ENCODE results near the gene PEX1. TPM values are rescaled to one million over a fixed set of nuclear protein-coding genes. Genes with fewer than 3 reads are reported as not detected.

PEX1 gene
- total and polyA plus RNA-seq, 2 of the 13 experiments (the other 11 are each of a cell fraction or from before 2014, with no cell fraction given) = 16.6 to 22.4 TPM

DNA sequence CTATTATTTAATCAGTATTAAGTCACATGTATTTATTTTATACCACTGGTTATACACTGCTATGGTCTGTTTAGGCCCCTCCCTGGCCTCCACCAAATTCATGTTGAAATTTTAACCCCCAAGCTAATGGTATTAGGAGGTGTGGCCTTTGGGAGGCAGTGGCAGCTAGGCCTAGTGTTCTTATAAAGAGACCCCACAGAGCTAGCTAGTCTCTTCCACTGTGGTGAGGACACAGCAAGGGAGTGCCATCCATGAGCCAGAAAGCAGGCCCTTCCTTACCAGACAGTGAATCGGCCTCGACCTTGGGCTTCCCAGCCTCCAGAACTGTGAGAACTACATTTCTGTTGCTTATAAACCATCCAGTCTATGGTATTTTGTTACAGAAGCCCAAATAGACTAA, 28.9 kb upstream of the PEX1 start:
- TF ChIP-seq RBM22 (optimal IDR thresholded peaks at IDR 0.05; ENCODE audit: low read length) (peak; percentile 39), RAD21 (CRISPR knock-in tag; IDR thresholded peaks at IDR 0.05) (no peak)
- ChIA-PET CTCF (ENCODE audit: low intra/inter-chr PET ratio, low total read pairs) (no interaction called here), POLR2A (interaction anchor here (1.1 kb wide), 1 partner anchor 29 kb away, joined by 4 read pairs; the partner anchor contains the start of genes PEX1 and RBM48)
- BruUV-seq (replicated peaks) = no TSS peak
- DNase-seq (ENCODE audit: low spot score) = no peak
- peaks cover 0 to 7% of the 10 kb centered on the region in 2 experiments; a peak in 1 of 5 replicates for H3K36me3 ChIP-seq (replicated peaks in 1 of 2; ENCODE audit: control insufficient read depth in 1 of 2, insufficient read depth in 2 of 2, low read length in 2 of 2)
- no peak overlapping the region for H2AFZ ChIP-seq (ENCODE audit: low read length)
- no peaks in the 10 kb centered on the region for H4K20me1 ChIP-seq (ENCODE audit: insufficient read depth, low read length)
- no peak overlapping the region for H3K9ac ChIP-seq (ENCODE audit: insufficient read depth, low read depth, low read length)
- in situ Hi-C loops (cut with HindIII; ENCODE audit: extremely low pct_ligation_motif_present, low pct_unique_long_range_greater_than_20kb) = no loop called here
- intact Hi-C loops (cut with micrococcal nuclease; ENCODE audit: unreplicated experiment) = no loop called here
- no peak for FAIRE-seq
- H3K27ac ChIP-seq (ENCODE audit: extremely low read length, insufficient read depth, low read length) = no peak overlapping the region
- H3K79me2 ChIP-seq (ENCODE audit: insufficient read depth, low read length) = no peaks in the 10 kb centered on the region
- no peaks in the 10 kb centered on the region for H3K27me3 ChIP-seq (ENCODE audit: control insufficient read depth in 1 of 2, insufficient read depth in 2 of 2, low read length in 2 of 2)
- H3K4me3 ChIP-seq (replicated peaks in 1 of 3; ENCODE audit: insufficient read depth in 1 of 3, low read depth in 2 of 3, low read length in 3 of 3) = no peak overlapping the region
- no peaks in the 10 kb centered on the region for H3K9me3 ChIP-seq (ENCODE audit: low read length)
- no peak overlapping the region for H3K4me2 ChIP-seq (ENCODE audit: low read depth, low read length)
- ATAC-seq = peak; percentile 45
- no peaks in the 10 kb centered on the region for H3K4me1 ChIP-seq (ENCODE audit: insufficient read depth, low read length)
- WGBS (ENCODE audit: low lambda C conversion rate) = 94% methylated on average over 2 of the region's 2 CpGs

DNA sequence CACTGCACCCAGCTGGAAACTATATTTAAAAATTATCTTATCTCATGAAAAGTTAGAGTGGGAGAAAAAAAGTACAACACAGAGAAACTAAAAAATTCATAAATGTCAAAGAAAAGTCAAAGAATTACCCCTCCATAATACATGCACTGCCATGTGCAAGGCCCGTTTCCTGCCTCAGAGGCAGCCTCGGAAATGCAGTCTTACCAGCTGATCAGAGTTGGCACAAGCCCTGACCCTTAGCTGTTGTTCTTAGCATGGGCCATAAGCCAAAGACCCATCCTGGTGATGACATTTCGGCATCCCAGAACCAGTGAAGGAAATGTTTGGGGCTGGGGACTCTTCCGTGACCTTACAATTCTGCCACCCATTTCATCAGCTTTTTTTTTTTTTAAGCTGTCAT, 21.9 kb upstream of the PEX1 start:
- H3K4me2 ChIP-seq (ENCODE audit: low read depth, low read length) = no peak overlapping the region
- no peak overlapping the region for H2AFZ ChIP-seq (ENCODE audit: low read length)
- in situ Hi-C loops (cut with HindIII; ENCODE audit: extremely low pct_ligation_motif_present, low pct_unique_long_range_greater_than_20kb) = no loop called here
- no peak overlapping the region for H3K27ac ChIP-seq (ENCODE audit: extremely low read length, insufficient read depth, low read length)
- TF ChIP-seq ZNF772 (CRISPR knock-in tag; IDR thresholded peaks at IDR 0.05) (no peak), PRPF4 (IDR thresholded peaks at IDR 0.05; ENCODE audit: low read depth, low read length, poor library complexity, severe bottlenecking) (no peak), MED1 (CRISPR knock-in tag; IDR thresholded peaks at IDR 0.05) (no peak), ZNF660 (CRISPR knock-in tag; IDR thresholded peaks at IDR 0.05; ENCODE audit: borderline replicate concordance, low read depth) (no peak)
- TF ChIP-seq, protein P1, sequence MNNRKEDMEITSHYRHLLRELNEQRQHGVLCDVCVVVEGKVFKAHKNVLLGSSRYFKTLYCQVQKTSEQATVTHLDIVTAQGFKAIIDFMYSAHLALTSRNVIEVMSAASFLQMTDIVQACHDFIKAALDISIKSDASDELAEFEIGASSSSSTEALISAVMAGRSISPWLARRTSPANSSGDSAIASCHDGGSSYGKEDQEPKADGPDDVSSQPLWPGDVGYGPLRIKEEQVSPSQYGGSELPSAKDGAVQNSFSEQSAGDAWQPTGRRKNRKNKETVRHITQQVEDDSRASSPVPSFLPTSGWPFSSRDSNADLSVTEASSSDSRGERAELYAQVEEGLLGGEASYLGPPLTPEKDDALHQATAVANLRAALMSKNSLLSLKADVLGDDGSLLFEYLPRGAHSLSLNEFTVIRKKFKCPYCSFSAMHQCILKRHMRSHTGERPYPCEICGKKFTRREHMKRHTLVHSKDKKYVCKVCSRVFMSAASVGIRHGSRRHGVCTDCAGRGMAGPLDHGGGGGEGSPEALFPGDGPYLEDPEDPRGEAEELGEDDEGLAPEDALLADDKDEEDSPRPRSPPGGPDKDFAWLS (CRISPR knock-in tag; IDR thresholded peaks at IDR 0.05; ENCODE audit: borderline replicate concordance) = no peak
- CTCF ChIA-PET (ENCODE audit: low intra/inter-chr PET ratio, low total read pairs) = no interaction called here
- no peaks in the 10 kb centered on the region for H3K36me3 ChIP-seq (replicated peaks in 1 of 2; ENCODE audit: control insufficient read depth in 1 of 2, insufficient read depth in 2 of 2, low read length in 2 of 2)
- no peak overlapping the region for H3K9ac ChIP-seq (ENCODE audit: insufficient read depth, low read depth, low read length)
- ATAC-seq (no peak), DNase-seq (ENCODE audit: low spot score) (no peak), FAIRE-seq (no peak)
- POLR2A ChIA-PET = no interaction called here
- no peak overlapping the region for H3K4me3 ChIP-seq (replicated peaks in 1 of 3; ENCODE audit: insufficient read depth in 1 of 3, low read depth in 2 of 3, low read length in 3 of 3)
- intact Hi-C loops (cut with micrococcal nuclease; ENCODE audit: unreplicated experiment) = no loop called here
- WGBS (ENCODE audit: low lambda C conversion rate) = 39% methylated on average over 4 of the region's 4 CpGs
- H4K20me1 ChIP-seq (ENCODE audit: insufficient read depth, low read length) = no peaks in the 10 kb centered on the region
- no peaks in the 10 kb centered on the region for H3K79me2 ChIP-seq (ENCODE audit: insufficient read depth, low read length)
- H3K9me3 ChIP-seq (ENCODE audit: low read length) = no peaks in the 10 kb centered on the region
- no peaks in the 10 kb centered on the region for H3K27me3 ChIP-seq (ENCODE audit: control insufficient read depth in 1 of 2, insufficient read depth in 2 of 2, low read length in 2 of 2)
- BruUV-seq (replicated peaks) = no TSS peak
- no peaks in the 10 kb centered on the region for H3K4me1 ChIP-seq (ENCODE audit: insufficient read depth, low read length)
